ENCODE data around the gene C3orf20.

Gene C3orf20

GRCh38 chr3:14647976-14648955 lies 26.7 kb upstream of the C3orf20 start:
- DNase-seq (ENCODE audit: low read depth) = no peak
- H3K4me3 ChIP-seq (ENCODE audit: control insufficient read depth, low read depth, low read length) = no peak overlapping the region
- TF ChIP-seq CTCF (conservative IDR thresholded peaks at IDR 0.05; ENCODE audit: control insufficient read depth, insufficient read depth, low read depth, low read length) = no peak

GRCh38 chr3:14649466-14649865 lies 25.5 kb upstream of the C3orf20 start:
- no peak for DNase-seq (ENCODE audit: low read depth)
- no peak for TF ChIP-seq CTCF (conservative IDR thresholded peaks at IDR 0.05; ENCODE audit: control insufficient read depth, insufficient read depth, low read depth, low read length)
- H3K4me3 ChIP-seq (ENCODE audit: control insufficient read depth, low read depth, low read length) = no peak overlapping the region

GRCh38 chr3:14650193-14650592 lies 24.7 kb upstream of the C3orf20 start:
- no peak for DNase-seq (ENCODE audit: low read depth)
- TF ChIP-seq CTCF (conservative IDR thresholded peaks at IDR 0.05; ENCODE audit: control insufficient read depth, insufficient read depth, low read depth, low read length) = no peak
- H3K4me3 ChIP-seq (ENCODE audit: control insufficient read depth, low read depth, low read length) = no peak overlapping the region

GRCh38 chr3:14651440-14652251 lies 23.3 kb upstream of the C3orf20 start, which contains the start of gene CCDC174:
CCDC174 (plus strand) TSS chr3:14651762; CDS start chr3:14651837, 75 bp downstream.
- TF ChIP-seq CTCF (conservative IDR thresholded peaks at IDR 0.05; ENCODE audit: control insufficient read depth, insufficient read depth, low read depth, low read length) = no peak
- DNase-seq (ENCODE audit: low read depth) = peak; percentile 99
- peak within 1 kb of the TSS; percentile 99 for H3K4me3 ChIP-seq (ENCODE audit: control insufficient read depth, low read depth, low read length)

GRCh38 chr3:14652360-14652907 lies 22.5 kb upstream of the C3orf20 start:
- H3K4me3 ChIP-seq (ENCODE audit: control insufficient read depth, low read depth, low read length) = peak overlapping the region; percentile 99
- peak; percentile 30 for DNase-seq (ENCODE audit: low read depth)

- no peak overlapping the region for H3K4me3 ChIP-seq (ENCODE audit: control insufficient read depth, low read depth, low read length)
- no peak for TF ChIP-seq CTCF (conservative IDR thresholded peaks at IDR 0.05; ENCODE audit: control insufficient read depth, insufficient read depth, low read depth, low read length)
- DNase-seq (ENCODE audit: low read depth) = no peak
Observed at GRCh38 chr3:14657579-14657978, 17.4 kb upstream of the C3orf20 start.

Measured in fibroblast of mammary gland (primary cell).